LNCaP clone FGC (cell line): ENCODE results near the gene LSM12.
"Not testable (repeated sequence)": the region's sequence is repeated elsewhere in the genome, so short reads cannot be mapped to it uniquely, and the experiment has no call there.

Source experiments
- DNase-seq: peaks from one replicate; pipeline ENCODE4 v3.0.0-alpha.2; 2011; ENCODE audit warnings: low read depth
- H3K4me3 ChIP-seq: 2 replicates; pipeline ENCODE4 v1.5.1; 2011; ENCODE audit warnings: mild to moderate bottlenecking, low read depth, low read length, control low read depth
- TF ChIP-seq, protein P1 (sequence below): IDR thresholded peaks from 2 replicates; pipeline ENCODE4 v1.5.1; 2012; ENCODE audit warnings: mild to moderate bottlenecking; ENCODE audit not compliant: control insufficient read depth, insufficient read depth; ENCODE audit errors: extremely low read depth

The LSM12 gene

DNA sequence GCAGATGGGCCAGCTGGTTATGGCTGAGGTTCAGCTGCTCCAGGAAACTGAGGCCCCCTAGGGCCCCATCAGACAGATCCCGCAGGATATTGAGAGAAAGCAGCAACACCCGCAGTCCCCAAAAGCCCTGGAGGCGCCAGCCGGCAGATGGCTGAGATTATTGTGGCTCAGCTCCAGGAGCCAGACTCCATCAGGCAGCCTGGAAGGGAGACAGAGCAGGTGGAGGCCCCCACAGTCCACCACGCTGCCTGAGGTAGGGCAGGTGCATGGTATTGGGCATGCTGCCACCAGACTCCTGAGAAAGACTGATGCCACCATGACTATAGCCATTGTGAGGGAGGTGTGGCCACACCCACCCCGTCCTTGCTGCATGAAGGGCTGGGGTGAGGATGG lies 42.2 kb downstream of the LSM12 start:
- no peak for DNase-seq
- H3K4me3 ChIP-seq, result no peak overlapping the region
- TF ChIP-seq, protein P1, sequence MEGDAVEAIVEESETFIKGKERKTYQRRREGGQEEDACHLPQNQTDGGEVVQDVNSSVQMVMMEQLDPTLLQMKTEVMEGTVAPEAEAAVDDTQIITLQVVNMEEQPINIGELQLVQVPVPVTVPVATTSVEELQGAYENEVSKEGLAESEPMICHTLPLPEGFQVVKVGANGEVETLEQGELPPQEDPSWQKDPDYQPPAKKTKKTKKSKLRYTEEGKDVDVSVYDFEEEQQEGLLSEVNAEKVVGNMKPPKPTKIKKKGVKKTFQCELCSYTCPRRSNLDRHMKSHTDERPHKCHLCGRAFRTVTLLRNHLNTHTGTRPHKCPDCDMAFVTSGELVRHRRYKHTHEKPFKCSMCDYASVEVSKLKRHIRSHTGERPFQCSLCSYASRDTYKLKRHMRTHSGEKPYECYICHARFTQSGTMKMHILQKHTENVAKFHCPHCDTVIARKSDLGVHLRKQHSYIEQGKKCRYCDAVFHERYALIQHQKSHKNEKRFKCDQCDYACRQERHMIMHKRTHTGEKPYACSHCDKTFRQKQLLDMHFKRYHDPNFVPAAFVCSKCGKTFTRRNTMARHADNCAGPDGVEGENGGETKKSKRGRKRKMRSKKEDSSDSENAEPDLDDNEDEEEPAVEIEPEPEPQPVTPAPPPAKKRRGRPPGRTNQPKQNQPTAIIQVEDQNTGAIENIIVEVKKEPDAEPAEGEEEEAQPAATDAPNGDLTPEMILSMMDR, result no peak

DNA sequence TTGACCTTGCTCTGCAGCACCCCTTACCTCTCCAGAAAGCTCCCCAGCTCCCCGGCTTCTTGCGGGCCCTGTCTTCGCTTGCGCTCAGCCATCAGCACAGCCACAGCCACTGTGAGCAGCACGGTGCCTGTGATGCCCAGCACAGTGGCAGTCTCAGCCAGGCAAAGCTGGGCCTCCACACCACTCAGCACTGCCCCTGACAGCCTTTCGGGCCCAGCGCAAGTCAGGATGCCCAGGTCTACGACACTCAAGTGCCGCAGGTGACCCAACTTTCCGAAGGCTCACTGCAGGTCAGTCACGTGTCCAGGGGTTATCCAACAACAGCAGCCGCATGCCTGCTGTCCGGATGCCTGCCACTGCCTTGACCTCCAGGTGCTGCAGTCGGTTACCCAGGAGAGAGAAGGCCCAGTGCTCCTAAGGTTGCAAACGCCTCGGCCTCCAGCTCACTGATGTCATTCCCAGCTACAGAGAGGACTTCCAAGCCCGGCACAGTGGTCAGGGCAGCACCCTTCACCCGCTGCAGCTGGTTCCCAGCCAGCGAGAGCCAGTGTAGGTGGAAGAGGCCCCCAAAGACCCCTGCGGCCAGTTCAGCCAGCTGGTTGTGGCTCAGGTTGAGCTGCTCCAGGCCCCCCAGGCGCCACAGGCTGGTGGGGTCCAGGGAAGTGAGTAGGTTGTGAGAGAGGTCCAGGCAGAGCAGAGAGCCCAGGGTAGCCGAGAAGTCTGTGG lies 42.8 kb downstream of the LSM12 start:
- H3K4me3 ChIP-seq, result no peak overlapping the region
- TF ChIP-seq, protein P1, result no peak

DNA sequence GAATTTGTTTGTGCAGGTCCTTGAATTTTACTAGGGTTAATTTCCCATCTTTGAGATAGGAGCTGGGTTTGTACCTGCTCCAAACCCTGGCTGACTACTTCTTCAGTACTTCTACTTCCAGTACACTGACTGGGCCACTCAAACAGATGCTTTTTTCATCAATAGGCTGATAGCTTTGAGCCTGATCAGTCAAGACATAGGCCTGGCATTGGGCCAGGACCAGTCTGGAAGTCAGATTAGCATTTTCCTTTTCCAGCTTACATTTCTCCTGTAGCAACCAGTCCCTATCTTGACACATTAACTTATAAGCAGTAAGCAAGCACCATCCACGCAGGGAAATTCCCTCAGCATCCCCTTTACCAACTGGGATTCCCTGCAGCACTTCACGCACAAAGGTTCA lies 44.2 kb downstream of the LSM12 start:
- no peak overlapping the region for H3K4me3 ChIP-seq
- TF ChIP-seq, protein P1, result no peak
- no peak for DNase-seq

More for the DNA sequence above, 42.8 kb downstream of the LSM12 start:
- no peak for DNase-seq

- DNase-seq, H3K4me3 ChIP-seq: not testable (repeated sequence)
Measured at GRCh38 chr17:44021227-44021626, 45.2 kb downstream of the LSM12 start.

- peak within 1 kb of the TSS; percentile 95 for H3K4me3 ChIP-seq
- TF ChIP-seq, protein P1, result no peak
- DNase-seq, result peak; percentile 61
Measured at GRCh38 chr17:44014437-44015172, 51.9 kb downstream of the LSM12 start, which contains the start of gene TMEM101. TMEM101 (minus strand) TSS chr17:44014963; CDS start chr17:44014952, 11 bp downstream.

DNA sequence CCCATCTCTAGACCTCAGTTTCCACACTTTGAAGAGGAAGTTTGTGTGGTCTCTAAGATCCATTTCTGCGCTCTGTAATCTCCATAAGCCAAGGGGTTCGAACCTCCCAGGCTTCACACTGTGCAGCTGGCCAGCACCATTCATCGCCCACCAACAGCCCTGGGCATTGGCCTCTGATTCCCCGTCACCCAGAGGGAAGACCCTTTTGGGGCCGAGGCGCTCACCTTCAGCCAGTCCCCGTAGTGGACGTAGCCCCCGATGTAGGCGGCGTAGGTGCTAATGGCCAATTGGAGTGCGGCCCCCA lies 52.4 kb downstream of the LSM12 start:
- TF ChIP-seq, protein P1, result no peak
- no peak for DNase-seq
- peak overlapping the region; percentile 95 for H3K4me3 ChIP-seq

DNA sequence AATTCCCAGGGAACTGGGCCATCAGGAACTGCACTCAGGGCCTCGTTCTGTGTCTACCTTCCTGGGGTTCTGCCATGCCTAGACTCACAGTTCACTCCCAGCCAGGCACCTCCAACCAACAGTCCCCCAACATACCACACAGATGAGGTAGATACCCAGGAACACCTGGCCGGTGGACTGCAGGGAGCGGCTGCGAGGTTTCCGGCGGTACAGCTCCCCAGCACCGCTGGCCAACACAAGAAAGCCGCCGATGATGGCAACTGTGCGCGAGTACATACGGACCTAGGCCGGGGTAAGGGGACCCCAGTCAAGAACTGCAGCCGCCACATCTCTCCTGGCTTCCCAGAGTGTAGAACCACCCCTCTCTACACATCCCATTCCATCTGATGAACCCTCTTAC lies 53.6 kb downstream of the LSM12 start:
- no peak overlapping the region for H3K4me3 ChIP-seq
- DNase-seq, result no peak
- TF ChIP-seq, protein P1, result no peak
